HepG2 (cell line): ENCODE results near the gene LHFPL6.

Experiments
- CTCF ChIP-seq: sonication (generic); formaldehyde crosslinking; IDR thresholded peaks from 2 replicates; pipeline ENCODE4 v1.5.0; 2020; ENCODE audit warnings: mild to moderate bottlenecking, missing genetic modification reagents, moderate library complexity
- E2F5 ChIP-seq: sonication (generic); formaldehyde crosslinking; conservative IDR thresholded peaks from 2 replicates; pipeline ENCODE4 v1.4.0; 2020; ENCODE audit warnings: missing genetic modification reagents
- HDAC6 ChIP-seq: fragments of 200-600 bp; sonication (generic); IDR thresholded peaks from 2 replicates; pipeline ENCODE4 v1.7.0; 2017; ENCODE audit warnings: mild to moderate bottlenecking, antibody characterized with exemption, low read length, low read depth
- IRF2 ChIP-seq: IDR thresholded peaks from 2 replicates; pipeline ENCODE4 v1.6.1; 2018; ENCODE audit warnings: missing genetic modification reagents, missing compliant biosample characterization
- MEIS1 ChIP-seq: sonication (generic); formaldehyde crosslinking; IDR thresholded peaks from 2 replicates; pipeline ENCODE4 v1.9.0; 2021; ENCODE audit warnings: mild to moderate bottlenecking, missing genetic modification reagents, moderate library complexity, borderline replicate concordance
- NFKBIZ ChIP-seq: IDR thresholded peaks from 2 replicates; pipeline ENCODE4 v1.6.1; 2018; ENCODE audit warnings: missing genetic modification reagents, missing compliant biosample characterization
- PATZ1 ChIP-seq: sonication (generic); formaldehyde crosslinking; IDR thresholded peaks from 2 replicates; pipeline ENCODE4 v1.4.0; 2020; ENCODE audit warnings: missing genetic modification reagents
- POLR2A ChIP-seq, 2 experiments: IDR thresholded peaks; 2 replicates each; pipeline ENCODE4 v1.6.1; 2011; ENCODE audit warnings: low read depth in 2 of 2, low read length in 2 of 2, mild to moderate bottlenecking in 1 of 2, moderate library complexity in 1 of 2; ENCODE audit not compliant: insufficient read depth in 1 of 2
- SMARCE1 ChIP-seq: fragments of 450-650 bp; IDR thresholded peaks from 2 replicates; pipeline ENCODE4 v1.6.1; 2017; ENCODE audit warnings: borderline replicate concordance
- U2AF1 ChIP-seq: fragments of 200-400 bp; formaldehyde crosslinking; optimal IDR thresholded peaks from 2 replicates; pipeline ENCODE3; 2017; ENCODE audit warnings: mild to moderate bottlenecking, low read depth, low read length
- ZNF362 ChIP-seq: sonication (generic); formaldehyde crosslinking; IDR thresholded peaks from 2 replicates; pipeline ENCODE4 v1.4.0; 2020; ENCODE audit warnings: missing genetic modification reagents, mild to moderate bottlenecking, borderline replicate concordance
- ZNF83 ChIP-seq: sonication (generic); formaldehyde crosslinking; IDR thresholded peaks from 2 replicates; pipeline ENCODE4 v1.4.0; 2020; ENCODE audit warnings: missing genetic modification reagents, mild to moderate bottlenecking, borderline replicate concordance
- ZNF891 ChIP-seq: sonication (generic); formaldehyde crosslinking; IDR thresholded peaks from 2 replicates; pipeline ENCODE4 v1.5.0; 2020; ENCODE audit warnings: mild to moderate bottlenecking, missing genetic modification reagents

GRCh38 chr13:39586151-39586550 lies 16.8 kb downstream of the LHFPL6 start:
- no peak for TF ChIP-seq ZNF83 (CRISPR knock-in tag)
- TF ChIP-seq ZNF362 (CRISPR knock-in tag), result no peak
- no peak for TF ChIP-seq E2F5 (CRISPR knock-in tag)
- no peak for TF ChIP-seq CTCF (CRISPR knock-in tag)
- TF ChIP-seq U2AF1, result no peak
- TF ChIP-seq SMARCE1, result no peak
- TF ChIP-seq NFKBIZ (CRISPR knock-in tag), result no peak
- TF ChIP-seq POLR2A (IDR thresholded peaks at IDR 0.05; ENCODE audit: insufficient read depth in 1 of 2, low read depth in 2 of 2, low read length in 2 of 2), result no peak
- TF ChIP-seq MEIS1 (CRISPR knock-in tag), result no peak
- TF ChIP-seq ZNF891 (CRISPR knock-in tag), result no peak
- no peak for TF ChIP-seq PATZ1 (CRISPR knock-in tag)
- TF ChIP-seq HDAC6, result no peak
- no peak for TF ChIP-seq IRF2
